Measurements from ENCODE around the gene RPS26.
"Not testable (repeated sequence)": the region's sequence is repeated elsewhere in the genome, so short reads cannot be mapped to it uniquely, and the experiment has no call there.

RPS26 gene

GRCh38 chr12:56038022-56038655, 3.6 kb upstream of the RPS26 start:
- no peaks in the 10 kb centered on the region; the same call in 1 of the 2 replicates for H3K36me3 ChIP-seq (ENCODE audit: insufficient read depth, low read length)
- peaks cover 13% of the 10 kb centered on the region for H3K79me2 ChIP-seq (ENCODE audit: insufficient read depth, low read length)
- H4K20me1 ChIP-seq (ENCODE audit: insufficient read depth, low read length, poor library complexity, severe bottlenecking) = peaks cover 10% of the 10 kb centered on the region
- H3K9me2 ChIP-seq (replicated peaks; ENCODE audit: low read depth, low read length) = no peaks in the 10 kb centered on the region
- no peak for TF ChIP-seq EZH2phosphoT487 (IDR thresholded peaks at IDR 0.05; ENCODE audit: borderline replicate concordance)
- no peak for TF ChIP-seq CTCF (conservative IDR thresholded peaks at IDR 0.05; ENCODE audit: low read length)
- H3K4me2 ChIP-seq (ENCODE audit: low read depth, low read length, poor library complexity, severe bottlenecking) = no peak overlapping the region
- no peak overlapping the region for H3K4me3 ChIP-seq (ENCODE audit: low read length, poor library complexity, severe bottlenecking)
- no peaks in the 10 kb centered on the region for H3K9me3 ChIP-seq (ENCODE audit: insufficient read depth, low read depth, low read length)
- H3F3A ChIP-seq (ENCODE audit: low read depth) = no peaks in the 10 kb centered on the region
- no peaks in the 10 kb centered on the region for H3K27me3 ChIP-seq (ENCODE audit: insufficient read depth, low read length, poor library complexity, severe bottlenecking)
- peaks cover 17% of the 10 kb centered on the region for H3K4me1 ChIP-seq (ENCODE audit: insufficient read depth, low read length, poor library complexity, severe bottlenecking)
- H2AFZ ChIP-seq (ENCODE audit: low read length) = no peak overlapping the region
- no peak overlapping the region for H3K9ac ChIP-seq (ENCODE audit: low read depth, low read length, poor library complexity, severe bottlenecking)

GRCh38 chr12:56040151-56040550, 1.6 kb upstream of the RPS26 start:
- H3F3A ChIP-seq (ENCODE audit: low read depth) = peaks cover 3% of the 10 kb centered on the region; the same call in 1 of the 2 replicates
- TF ChIP-seq CTCF (conservative IDR thresholded peaks at IDR 0.05; ENCODE audit: low read length) = no peak
- TF ChIP-seq EZH2phosphoT487 (IDR thresholded peaks at IDR 0.05; ENCODE audit: borderline replicate concordance) = no peak
- no peaks in the 10 kb centered on the region for H3K27me3 ChIP-seq (ENCODE audit: insufficient read depth, low read length, poor library complexity, severe bottlenecking)
- H3K79me2 ChIP-seq (ENCODE audit: insufficient read depth, low read length) = peaks cover 30% of the 10 kb centered on the region
- H2AFZ ChIP-seq (ENCODE audit: low read length) = no peak overlapping the region
- no peaks in the 10 kb centered on the region for H3K9me3 ChIP-seq (ENCODE audit: insufficient read depth, low read depth, low read length)
- H3K36me3 ChIP-seq (ENCODE audit: insufficient read depth, low read length) = peaks cover 19% of the 10 kb centered on the region
- peaks cover 24% of the 10 kb centered on the region for H4K20me1 ChIP-seq (ENCODE audit: insufficient read depth, low read length, poor library complexity, severe bottlenecking)
- no peaks in the 10 kb centered on the region for H3K9me2 ChIP-seq (replicated peaks; ENCODE audit: low read depth, low read length)
- H3K4me2 ChIP-seq (ENCODE audit: low read depth, low read length, poor library complexity, severe bottlenecking) = no peak overlapping the region
- no peak overlapping the region for H3K9ac ChIP-seq (ENCODE audit: low read depth, low read length, poor library complexity, severe bottlenecking)
- H3K4me1 ChIP-seq (ENCODE audit: insufficient read depth, low read length, poor library complexity, severe bottlenecking) = peaks cover 24% of the 10 kb centered on the region
- no peak overlapping the region for H3K4me3 ChIP-seq (ENCODE audit: low read length, poor library complexity, severe bottlenecking)

GRCh38 chr12:56040963-56041551, 661 bp upstream of the RPS26 start:
- peak overlapping the region; percentile 79 for H2AFZ ChIP-seq (ENCODE audit: low read length)
- peaks cover 35% of the 10 kb centered on the region for H3K79me2 ChIP-seq (ENCODE audit: insufficient read depth, low read length)
- H3K4me3 ChIP-seq (ENCODE audit: low read length, poor library complexity, severe bottlenecking) = peak overlapping the region; percentile 66

GRCh38 chr12:56042430-56042813, 704 bp downstream of the RPS26 start:
- H4K20me1 ChIP-seq (ENCODE audit: insufficient read depth, low read length, poor library complexity, severe bottlenecking) = peaks cover 24% of the 10 kb centered on the region
- peak overlapping the region; percentile 80 for H3K4me3 ChIP-seq (ENCODE audit: low read length, poor library complexity, severe bottlenecking)
- not testable (repeated sequence) for H3K9me2 ChIP-seq (replicated peaks; ENCODE audit: low read depth, low read length); H2AFZ ChIP-seq (ENCODE audit: low read length); H3K27me3 ChIP-seq (ENCODE audit: insufficient read depth, low read length, poor library complexity, severe bottlenecking); H3K9me3 ChIP-seq (ENCODE audit: insufficient read depth, low read depth, low read length)
- peak overlapping the region; percentile 82 for H3K9ac ChIP-seq (ENCODE audit: low read depth, low read length, poor library complexity, severe bottlenecking)
- H3K4me1 ChIP-seq (ENCODE audit: insufficient read depth, low read length, poor library complexity, severe bottlenecking) = peaks cover 20% of the 10 kb centered on the region
- H3K4me2 ChIP-seq (ENCODE audit: low read depth, low read length, poor library complexity, severe bottlenecking) = peak overlapping the region; percentile 100
- peaks cover 35% of the 10 kb centered on the region for H3K79me2 ChIP-seq (ENCODE audit: insufficient read depth, low read length)
- peaks cover 13% of the 10 kb centered on the region; the same call in 1 of the 2 replicates for H3F3A ChIP-seq (ENCODE audit: low read depth)
- peaks cover 26% of the 10 kb centered on the region for H3K36me3 ChIP-seq (ENCODE audit: insufficient read depth, low read length)

More at GRCh38 chr12:56040963-56041551, 661 bp upstream of the RPS26 start:
- peaks cover 24% of the 10 kb centered on the region for H3K4me1 ChIP-seq (ENCODE audit: insufficient read depth, low read length, poor library complexity, severe bottlenecking)
- no peaks in the 10 kb centered on the region for H3K27me3 ChIP-seq (ENCODE audit: insufficient read depth, low read length, poor library complexity, severe bottlenecking)
- peak overlapping the region; percentile 79 for H3K4me2 ChIP-seq (ENCODE audit: low read depth, low read length, poor library complexity, severe bottlenecking)
- no peaks in the 10 kb centered on the region for H3K9me2 ChIP-seq (replicated peaks; ENCODE audit: low read depth, low read length)
- H3K36me3 ChIP-seq (ENCODE audit: insufficient read depth, low read length) = peaks cover 26% of the 10 kb centered on the region
- H3F3A ChIP-seq (ENCODE audit: low read depth) = peaks cover 8% of the 10 kb centered on the region; the same call in 1 of the 2 replicates
- H3K9me3 ChIP-seq (ENCODE audit: insufficient read depth, low read depth, low read length) = no peaks in the 10 kb centered on the region
- no peak for TF ChIP-seq CTCF (conservative IDR thresholded peaks at IDR 0.05; ENCODE audit: low read length)
- H3K9ac ChIP-seq (ENCODE audit: low read depth, low read length, poor library complexity, severe bottlenecking) = peak overlapping the region; percentile 72
- peaks cover 24% of the 10 kb centered on the region for H4K20me1 ChIP-seq (ENCODE audit: insufficient read depth, low read length, poor library complexity, severe bottlenecking)
